Measurements from ENCODE around the gene SWI5. TPM values are rescaled to one million over a fixed set of nuclear protein-coding genes. Genes with fewer than 3 reads are reported as not detected.

The SWI5 gene
- total RNA-seq, 1 experiment from 2014 or later: 63.1 TPM

DNA sequence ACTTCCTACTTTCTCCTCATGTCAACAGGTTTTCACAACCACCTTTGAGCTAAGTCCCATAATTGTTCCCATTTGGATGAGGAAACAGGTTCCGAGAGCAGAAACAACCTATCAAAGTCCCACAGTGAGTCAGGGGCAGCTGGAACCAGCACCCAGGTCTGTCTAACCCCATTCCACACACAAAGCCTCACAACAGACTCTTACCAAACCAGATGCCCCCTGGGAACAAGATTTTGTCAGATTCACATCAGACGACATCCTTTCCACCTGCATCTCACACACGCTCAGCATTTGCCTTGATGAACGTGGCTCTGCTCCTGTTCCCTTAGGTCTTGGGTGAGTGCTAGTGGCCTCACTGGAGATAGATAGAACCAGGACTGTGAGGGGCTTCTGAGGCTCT is 17.0 kb downstream of the SWI5 start:
- TF ChIP-seq, protein P1, sequence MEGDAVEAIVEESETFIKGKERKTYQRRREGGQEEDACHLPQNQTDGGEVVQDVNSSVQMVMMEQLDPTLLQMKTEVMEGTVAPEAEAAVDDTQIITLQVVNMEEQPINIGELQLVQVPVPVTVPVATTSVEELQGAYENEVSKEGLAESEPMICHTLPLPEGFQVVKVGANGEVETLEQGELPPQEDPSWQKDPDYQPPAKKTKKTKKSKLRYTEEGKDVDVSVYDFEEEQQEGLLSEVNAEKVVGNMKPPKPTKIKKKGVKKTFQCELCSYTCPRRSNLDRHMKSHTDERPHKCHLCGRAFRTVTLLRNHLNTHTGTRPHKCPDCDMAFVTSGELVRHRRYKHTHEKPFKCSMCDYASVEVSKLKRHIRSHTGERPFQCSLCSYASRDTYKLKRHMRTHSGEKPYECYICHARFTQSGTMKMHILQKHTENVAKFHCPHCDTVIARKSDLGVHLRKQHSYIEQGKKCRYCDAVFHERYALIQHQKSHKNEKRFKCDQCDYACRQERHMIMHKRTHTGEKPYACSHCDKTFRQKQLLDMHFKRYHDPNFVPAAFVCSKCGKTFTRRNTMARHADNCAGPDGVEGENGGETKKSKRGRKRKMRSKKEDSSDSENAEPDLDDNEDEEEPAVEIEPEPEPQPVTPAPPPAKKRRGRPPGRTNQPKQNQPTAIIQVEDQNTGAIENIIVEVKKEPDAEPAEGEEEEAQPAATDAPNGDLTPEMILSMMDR (conservative IDR thresholded peaks at IDR 0.05; ENCODE audit: low read depth, low read length): no peak
- TF ChIP-seq EZH2 (IDR thresholded peaks at IDR 0.05; ENCODE audit: low read length, unreplicated experiment) (no peak), EZH2phosphoT487 (IDR thresholded peaks at IDR 0.05; ENCODE audit: borderline replicate concordance, low read length) (no peak)
- Histone ChIP-seq H3K4me3 (ENCODE audit: low read length) (no peak overlapping the region), H3K9me2 (replicated peaks; ENCODE audit: low read length) (no peaks in the 10 kb centered on the region), H2AFZ (ENCODE audit: low read length) (no peak overlapping the region), H3K9ac (ENCODE audit: low read length) (no peak overlapping the region), H3K79me2 (ENCODE audit: low read length) (no peaks in the 10 kb centered on the region), H3F3A (ENCODE audit: low read length, unreplicated experiment) (no peaks in the 10 kb centered on the region), H3K36me3 (ENCODE audit: low read depth, low read length) (no peaks in the 10 kb centered on the region), H3K27me3 (ENCODE audit: low read length) (no peaks in the 10 kb centered on the region), H3K4me2 (ENCODE audit: low read length) (no peak overlapping the region), H3K4me1 (ENCODE audit: insufficient read depth, low read length) (peaks cover 10% of the 10 kb centered on the region), H3K27ac (ENCODE audit: low read length) (no peak overlapping the region), H4K20me1 (ENCODE audit: low read length) (no peaks in the 10 kb centered on the region), H3K9me3 (ENCODE audit: low read length) (no peaks in the 10 kb centered on the region)
- ATAC-seq: no peak
- BruUV-seq (replicated peaks): no TSS peak
- no peak for DNase-seq
- intact Hi-C loops (cut with micrococcal nuclease): no loop called here
- ChIA-PET CTCF (no interaction called here), POLR2A (ENCODE audit: unreplicated experiment) (no interaction called here)

DNA sequence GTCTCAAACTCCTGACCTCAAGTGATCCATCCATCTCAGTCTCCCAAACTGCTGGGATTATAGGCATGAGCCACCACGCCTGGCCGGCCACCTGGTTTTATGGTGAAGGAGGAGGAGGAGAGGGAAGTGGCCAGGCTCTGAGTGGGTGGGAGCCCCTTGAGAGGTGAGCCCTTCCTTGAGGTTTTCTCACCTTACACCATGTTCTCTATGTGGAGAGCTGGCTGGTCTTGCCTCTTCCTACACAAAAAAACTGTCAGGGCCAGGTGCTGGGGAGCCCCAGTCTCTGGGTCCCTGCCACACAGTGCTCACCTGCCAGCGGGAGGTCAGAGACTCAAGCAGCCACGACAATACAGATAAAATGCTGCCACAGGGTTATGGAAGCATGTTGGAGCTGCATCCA is 18.1 kb downstream of the SWI5 start:
- no peaks in the 10 kb centered on the region for H3K9me3 ChIP-seq (ENCODE audit: low read length)
- CTCF ChIA-PET: no interaction called here
- no peak overlapping the region for H3K4me3 ChIP-seq (ENCODE audit: low read length)
- no peak for ATAC-seq
- no peak for TF ChIP-seq EZH2 (IDR thresholded peaks at IDR 0.05; ENCODE audit: low read length, unreplicated experiment)
- TF ChIP-seq, protein P1 (conservative IDR thresholded peaks at IDR 0.05; ENCODE audit: low read depth, low read length): no peak
- no peak for TF ChIP-seq EZH2phosphoT487 (IDR thresholded peaks at IDR 0.05; ENCODE audit: borderline replicate concordance, low read length)
- no TSS peak for BruUV-seq (replicated peaks)
- POLR2A ChIA-PET (ENCODE audit: unreplicated experiment): no interaction called here
- peaks cover 14% of the 10 kb centered on the region for H3K4me1 ChIP-seq (ENCODE audit: insufficient read depth, low read length)
- H3K79me2 ChIP-seq (ENCODE audit: low read length): no peaks in the 10 kb centered on the region
- no peaks in the 10 kb centered on the region for H3F3A ChIP-seq (ENCODE audit: low read length, unreplicated experiment)
- no peak overlapping the region for H3K27ac ChIP-seq (ENCODE audit: low read length)
- H3K9me2 ChIP-seq (replicated peaks; ENCODE audit: low read length): no peaks in the 10 kb centered on the region
- intact Hi-C loops (cut with micrococcal nuclease): loop anchor here (2.0 kb wide), 1 partner anchor 29 kb away; the partner anchor contains the start of genes COQ4 and TRUB2
- H4K20me1 ChIP-seq (ENCODE audit: low read length): no peaks in the 10 kb centered on the region
- H3K36me3 ChIP-seq (ENCODE audit: low read depth, low read length): no peaks in the 10 kb centered on the region
- H3K27me3 ChIP-seq (ENCODE audit: low read length): no peaks in the 10 kb centered on the region
- no peak overlapping the region for H2AFZ ChIP-seq (ENCODE audit: low read length)
- DNase-seq: no peak
- no peak overlapping the region for H3K9ac ChIP-seq (ENCODE audit: low read length)
- no peak overlapping the region for H3K4me2 ChIP-seq (ENCODE audit: low read length)

DNA sequence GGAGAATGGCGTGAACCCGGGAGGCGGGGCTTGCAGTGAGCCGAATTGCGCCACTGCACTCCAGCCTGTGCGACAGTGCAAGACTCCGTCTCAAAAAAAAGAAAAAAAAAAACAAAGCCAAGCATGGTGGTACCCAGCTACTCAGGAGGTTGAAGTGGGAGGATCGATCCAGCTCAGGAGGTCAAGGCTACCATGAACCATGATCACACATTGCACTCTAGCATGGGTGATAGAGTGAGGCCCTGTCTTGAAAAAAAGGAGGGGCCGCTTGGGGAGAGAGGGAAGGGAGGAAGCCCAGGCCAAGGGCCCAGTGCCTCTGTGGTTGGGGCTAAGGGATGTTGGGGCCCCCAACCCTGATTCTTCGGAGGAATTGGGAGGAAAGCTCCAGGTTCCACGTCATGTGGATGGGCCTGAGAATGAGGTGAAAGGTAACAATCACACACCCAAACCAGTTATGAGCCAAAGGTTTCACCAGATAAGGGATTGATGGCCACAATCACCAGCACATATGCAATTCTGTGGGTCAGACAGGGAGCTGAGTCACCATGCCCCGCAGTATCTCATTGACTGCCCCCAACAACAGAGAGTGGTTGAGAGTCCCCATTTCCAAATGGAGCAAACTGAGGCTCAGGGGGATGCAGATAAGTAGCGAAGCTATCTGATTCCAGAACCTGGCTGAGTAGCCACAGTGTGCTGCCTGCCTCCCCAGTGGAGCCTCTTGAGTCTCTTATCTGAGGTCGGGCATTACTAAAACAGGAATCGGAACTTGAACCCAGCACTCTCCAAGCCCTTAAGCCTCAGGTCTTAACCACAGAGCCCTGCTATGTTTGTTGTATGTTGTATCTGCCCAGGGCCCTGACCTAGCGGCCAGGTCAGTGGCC is 20.5 kb downstream of the SWI5 start:
- ATAC-seq (no peak), DNase-seq (no peak)
- peaks cover 14% of the 10 kb centered on the region for H3K4me1 ChIP-seq (ENCODE audit: insufficient read depth, low read length)
- H3K27ac ChIP-seq (ENCODE audit: low read length): no peak overlapping the region
- no peak overlapping the region for H3K4me3 ChIP-seq (ENCODE audit: low read length)
- H3K4me2 ChIP-seq (ENCODE audit: low read length): no peak overlapping the region
- BruUV-seq (replicated peaks): no TSS peak
- no peak overlapping the region for H2AFZ ChIP-seq (ENCODE audit: low read length)
- no peaks in the 10 kb centered on the region for H4K20me1 ChIP-seq (ENCODE audit: low read length)
- H3K9ac ChIP-seq (ENCODE audit: low read length): no peak overlapping the region
- CTCF ChIA-PET: interaction anchor here (1.6 kb wide), 1 partner anchor 45 kb away, joined by 20 read pairs; no protein-coding TSS in a partner anchor
- H3K27me3 ChIP-seq (ENCODE audit: low read length): no peaks in the 10 kb centered on the region
- intact Hi-C loops (cut with micrococcal nuclease): loop anchor here (5.0 kb wide), 1 partner anchor 66 kb away; no protein-coding TSS in a partner anchor
- H3K9me2 ChIP-seq (replicated peaks; ENCODE audit: low read length): no peaks in the 10 kb centered on the region
- POLR2A ChIA-PET (ENCODE audit: unreplicated experiment): no interaction called here
- H3K9me3 ChIP-seq (ENCODE audit: low read length): no peaks in the 10 kb centered on the region
- TF ChIP-seq, protein P1 (conservative IDR thresholded peaks at IDR 0.05; ENCODE audit: low read depth, low read length): no peak
- no peaks in the 10 kb centered on the region for H3F3A ChIP-seq (ENCODE audit: low read length, unreplicated experiment)
- H3K79me2 ChIP-seq (ENCODE audit: low read length): no peaks in the 10 kb centered on the region
- H3K36me3 ChIP-seq (ENCODE audit: low read depth, low read length): no peaks in the 10 kb centered on the region
